ENCODE measurements around the gene RPS6KA2.

The RPS6KA2 gene

DNA sequence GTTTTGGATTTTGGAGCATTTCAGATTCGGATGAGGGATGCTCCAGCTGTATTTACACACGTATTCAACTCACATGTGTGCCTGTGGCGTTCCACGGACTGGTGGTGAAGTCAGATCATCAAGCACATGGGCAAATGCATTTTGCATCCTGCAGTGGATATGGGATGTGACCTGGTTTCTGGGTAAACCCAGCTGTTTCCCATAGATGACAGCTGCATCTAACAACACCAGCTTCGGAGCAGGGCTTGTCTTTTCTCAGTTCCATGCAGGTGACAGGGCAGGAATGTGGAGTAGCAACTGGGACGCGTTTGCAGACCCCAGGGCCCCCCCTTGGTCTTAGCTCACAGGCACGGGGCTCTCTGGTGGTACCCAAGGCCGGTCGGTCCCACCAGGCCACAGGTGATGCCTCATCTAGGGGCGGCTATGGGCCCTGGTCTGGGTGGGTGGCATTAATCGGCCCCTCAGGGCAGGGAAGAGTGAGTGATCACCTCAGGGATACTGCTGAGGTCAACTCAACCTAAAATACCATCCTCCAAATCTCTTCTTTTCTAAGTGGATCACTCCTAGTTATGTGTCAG lies 123.8 kb downstream of the RPS6KA2 start:
- DNase-seq (ENCODE audit: low read depth) = no peak

- DNase-seq (ENCODE audit: low read depth) = no peak
These were observed 124.6 kb downstream of the RPS6KA2 start for GRCh38 chr6:166502453-166502852.

- no peak for DNase-seq (ENCODE audit: low read depth)
These were observed 125.8 kb downstream of the RPS6KA2 start for GRCh38 chr6:166501246-166501645.

DNA sequence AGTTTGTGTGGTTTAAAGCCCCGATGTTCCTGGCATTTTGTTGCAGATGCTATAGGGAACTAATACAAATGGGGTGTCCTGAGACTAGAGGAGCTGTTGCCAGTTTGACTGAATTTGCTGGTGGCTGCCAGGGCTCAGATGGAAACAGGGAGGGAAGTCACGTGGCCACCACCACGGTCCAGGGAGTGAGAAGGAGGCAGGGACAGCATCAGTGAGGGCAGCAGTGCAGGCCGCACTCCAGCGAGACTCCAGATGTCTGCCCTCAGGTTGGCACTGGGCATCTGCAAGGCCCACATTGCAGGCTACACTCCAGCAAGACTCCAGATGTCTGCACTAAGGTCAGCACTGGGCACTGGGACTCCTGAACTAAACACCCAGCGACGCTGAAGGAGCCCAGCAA lies 126.8 kb downstream of the RPS6KA2 start:
- DNase-seq (ENCODE audit: low read depth) = no peak

DNA sequence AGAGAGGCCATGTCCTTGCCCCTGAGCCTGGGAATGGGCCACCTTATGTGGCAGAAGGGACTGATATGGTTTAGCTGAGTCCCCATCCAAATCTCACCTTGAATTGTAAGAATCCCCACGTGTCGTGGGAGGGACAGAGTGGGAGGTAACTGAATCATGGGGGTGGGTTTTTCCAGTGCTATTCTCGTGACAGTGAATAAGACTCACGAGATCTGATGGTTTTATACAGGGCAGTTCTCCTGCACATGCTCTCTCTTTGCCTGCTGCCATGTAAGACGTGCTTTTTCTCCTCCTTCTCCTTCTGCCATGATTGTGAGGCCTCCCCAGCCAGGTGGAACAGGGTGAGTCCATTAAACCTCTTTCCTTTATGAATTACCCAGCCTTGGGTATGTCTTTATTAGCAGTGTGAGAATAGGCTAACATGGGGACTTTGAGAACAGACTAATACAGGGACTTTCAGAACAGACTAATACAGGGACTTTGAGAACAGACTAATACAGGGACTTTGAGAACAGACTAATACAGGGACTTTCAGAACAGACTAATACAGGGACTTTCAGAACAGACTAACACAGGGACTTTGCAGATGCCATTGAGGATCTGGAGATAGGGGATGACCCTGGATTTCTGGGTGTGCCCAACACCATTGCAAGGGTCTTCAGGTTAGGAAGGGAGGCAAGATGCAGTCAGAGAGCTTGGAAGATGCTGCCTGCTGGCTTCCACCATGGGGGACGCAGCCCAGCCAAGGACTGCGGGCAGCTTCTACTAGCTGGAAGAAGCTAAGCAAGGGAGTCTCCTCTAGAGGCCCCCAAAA lies 127.5 kb downstream of the RPS6KA2 start:
- DNase-seq (ENCODE audit: low read depth) = no peak

- DNase-seq (ENCODE audit: low read depth) = no peak
These were observed 128.2 kb downstream of the RPS6KA2 start for GRCh38 chr6:166498661-166499349.

DNA sequence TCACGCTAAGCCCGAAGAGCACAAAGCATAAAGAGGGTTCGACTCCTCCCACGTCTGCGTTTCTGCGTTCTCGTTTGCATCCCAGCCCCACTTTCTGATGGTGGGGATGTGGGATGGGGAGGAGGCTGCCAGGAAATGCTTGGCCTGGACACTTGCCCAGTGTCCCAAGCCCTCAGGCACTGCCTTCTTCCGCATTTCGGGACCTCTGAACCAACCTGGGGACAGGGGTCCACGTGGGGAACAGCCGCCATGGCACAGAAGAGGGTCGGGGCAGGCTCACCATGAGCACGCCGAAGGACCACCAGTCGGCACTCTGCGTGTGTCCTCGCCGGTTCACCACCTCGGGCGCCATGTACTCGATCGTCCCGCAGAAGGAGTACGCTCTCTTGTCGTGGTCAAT lies 128.8 kb downstream of the RPS6KA2 start:
- no peak for DNase-seq (ENCODE audit: low read depth)

DNA sequence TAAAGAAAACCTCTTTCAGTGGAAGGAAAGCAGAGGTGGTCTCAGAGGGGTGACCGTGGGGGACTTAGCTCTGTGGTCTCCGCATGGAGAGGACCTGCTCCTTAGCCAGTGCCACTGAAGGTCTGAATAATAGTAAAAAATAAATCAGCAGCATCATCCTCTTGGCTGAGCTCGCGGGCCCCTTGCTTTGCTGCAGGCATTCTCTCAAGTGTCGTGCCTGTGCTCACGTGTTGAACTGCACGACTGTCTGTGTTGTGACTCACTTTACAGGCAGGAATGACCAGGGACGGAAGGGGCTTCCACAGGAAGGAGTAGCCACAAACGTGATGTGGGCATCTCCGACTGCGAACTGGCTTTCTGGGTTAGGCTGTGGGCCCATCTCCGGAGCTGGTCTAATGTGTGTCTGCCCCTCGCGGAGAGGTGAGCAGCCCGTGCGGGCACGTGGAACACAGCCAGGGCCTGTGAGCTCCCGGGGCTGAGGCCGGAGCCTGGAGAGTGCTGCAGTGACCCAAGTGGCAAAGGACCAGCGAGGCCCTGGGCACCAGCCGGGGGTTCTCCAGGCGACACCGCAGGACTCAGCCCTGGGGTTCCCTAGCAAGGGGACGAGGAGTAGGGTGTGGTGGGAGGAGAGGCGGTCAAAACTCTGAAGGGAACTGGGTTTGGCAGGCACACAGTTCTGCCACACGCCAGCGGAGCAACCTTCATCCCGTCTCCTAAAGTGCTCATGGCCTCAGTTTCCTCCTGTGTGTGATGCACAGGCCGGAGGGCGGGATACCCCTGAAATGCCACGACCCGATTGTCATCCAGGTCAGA lies 129.8 kb downstream of the RPS6KA2 start:
- DNase-seq (ENCODE audit: low read depth) = no peak

DNA sequence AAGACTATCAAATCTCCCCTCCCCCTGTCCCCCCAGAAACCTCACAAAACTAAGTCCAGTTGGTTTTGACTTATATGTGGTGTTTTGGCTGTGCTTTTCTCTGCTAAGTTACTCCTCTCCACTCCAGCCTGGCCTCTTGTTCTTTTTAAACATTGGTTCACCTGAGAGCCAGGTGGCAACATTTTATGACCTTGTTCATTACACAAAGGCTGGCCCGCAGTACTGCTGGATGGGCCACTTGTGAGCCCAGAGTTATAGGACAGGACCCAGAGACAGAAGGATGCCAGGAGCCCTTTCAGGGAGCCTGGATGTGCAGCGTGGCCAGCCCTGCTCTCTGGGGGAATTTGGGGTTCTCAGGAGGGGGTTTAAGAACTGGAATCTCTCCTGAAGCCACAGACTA lies 130.6 kb downstream of the RPS6KA2 start:
- DNase-seq (ENCODE audit: low read depth) = no peak

DNA sequence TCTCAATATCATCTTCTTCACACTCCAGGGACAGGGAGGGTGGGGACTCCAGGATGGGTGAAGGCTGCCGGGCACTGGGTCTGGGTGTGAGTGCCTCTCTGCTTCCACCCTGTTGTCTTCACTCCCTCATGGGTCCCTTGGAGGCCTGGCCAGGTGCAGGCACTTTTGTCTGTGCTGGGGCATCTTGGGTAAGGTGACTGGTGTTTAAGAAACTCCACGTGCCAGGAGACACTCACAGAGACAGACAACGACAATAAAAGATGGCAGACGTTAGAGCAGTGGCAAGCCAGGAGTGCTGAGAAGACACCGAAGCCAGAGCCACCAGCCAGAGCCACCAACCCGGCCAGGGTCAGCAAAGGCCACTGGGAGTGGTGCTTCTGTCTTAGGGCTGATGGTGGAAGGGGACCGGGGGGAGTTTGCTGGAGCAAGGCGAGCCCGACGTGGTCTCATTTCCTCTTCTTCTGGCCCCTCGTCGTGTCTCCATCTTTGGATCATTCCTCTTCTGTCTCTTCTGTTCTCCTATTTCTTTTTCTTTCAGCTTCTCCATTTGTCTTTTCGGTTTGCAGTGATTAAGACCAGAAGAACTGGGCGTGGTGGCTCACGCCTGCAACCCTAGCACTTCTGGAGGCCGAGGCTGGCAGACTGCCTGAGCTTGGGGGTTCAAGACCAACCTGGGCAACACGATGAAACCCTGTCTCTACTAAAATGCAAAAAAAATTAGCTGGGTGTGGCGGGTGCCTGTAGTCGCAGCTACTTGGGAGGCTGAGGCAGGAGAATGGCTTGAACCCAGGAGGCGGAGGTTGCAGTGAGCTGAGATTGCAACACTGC lies 131.3 kb downstream of the RPS6KA2 start:
- no peak for DNase-seq (ENCODE audit: low read depth)

GRCh38 chr6:166494757-166495486 lies 132.1 kb downstream of the RPS6KA2 start:
- DNase-seq (ENCODE audit: low read depth) = peak; percentile 42

- DNase-seq (ENCODE audit: low read depth) = no peak
These were observed 133.0 kb downstream of the RPS6KA2 start for GRCh38 chr6:166494101-166494441.

DNA sequence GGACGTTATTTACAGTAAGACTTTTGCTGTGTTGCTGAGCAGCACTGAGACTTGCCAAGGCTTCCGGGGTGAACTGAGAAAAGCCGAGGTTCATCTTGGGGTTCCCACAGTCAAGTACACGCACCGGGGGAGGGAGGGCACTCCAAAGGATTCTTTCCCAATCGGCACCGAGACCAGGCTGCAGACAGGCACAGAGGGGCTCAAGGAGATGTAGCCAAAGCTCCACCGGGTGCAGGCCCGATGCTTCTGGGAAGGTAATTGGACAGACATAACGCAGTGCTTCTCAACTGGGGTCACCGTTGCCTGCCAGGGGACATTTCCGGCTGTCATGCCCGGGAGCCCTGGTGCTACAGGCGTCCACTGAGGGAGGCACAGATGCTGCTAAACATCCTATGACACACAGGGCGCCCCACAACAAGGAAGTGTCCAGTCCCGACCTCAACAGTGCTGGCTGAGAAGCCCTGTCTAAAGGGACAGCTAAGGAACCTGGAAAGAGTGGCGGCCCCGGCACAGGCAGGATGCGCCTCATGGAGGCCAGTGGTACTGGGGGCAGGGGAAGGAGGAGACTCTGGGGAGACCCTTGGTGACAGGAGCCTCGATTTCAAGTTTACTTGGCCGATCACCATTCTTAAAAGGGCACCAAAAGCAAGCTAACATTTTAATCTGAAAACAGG lies 133.5 kb downstream of the RPS6KA2 start:
- no peak for DNase-seq (ENCODE audit: low read depth)

GRCh38 chr6:166492092-166492741 lies 134.8 kb downstream of the RPS6KA2 start:
- DNase-seq (ENCODE audit: low read depth) = no peak

GRCh38 chr6:166490671-166491500 lies 136.2 kb downstream of the RPS6KA2 start:
- no peak for DNase-seq (ENCODE audit: low read depth)

GRCh38 chr6:166489301-166490155 lies 137.5 kb downstream of the RPS6KA2 start:
- no peak for DNase-seq (ENCODE audit: low read depth)

DNA sequence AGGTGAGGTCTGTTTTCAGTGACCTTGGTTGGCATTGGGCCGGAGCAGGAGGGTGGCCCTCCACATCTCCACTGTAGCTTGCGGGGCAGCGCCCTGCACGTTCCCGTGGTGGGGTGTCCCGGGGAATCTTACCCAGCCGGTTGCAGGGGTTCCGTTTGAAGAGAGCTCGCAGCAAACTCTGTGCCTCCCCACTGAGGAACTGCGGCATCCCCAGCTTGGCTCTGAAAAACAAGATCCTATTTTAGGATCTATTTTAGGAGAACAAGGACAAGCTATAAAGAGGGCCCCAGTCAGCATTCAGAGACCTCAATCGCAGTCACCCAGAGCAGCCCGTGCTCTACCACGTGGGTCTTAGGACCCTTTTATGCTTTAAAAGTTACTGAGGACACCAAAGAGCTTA lies 138.3 kb downstream of the RPS6KA2 start:
- no peak for DNase-seq (ENCODE audit: low read depth)
